ENCODE data around the gene EFNA1. TPM values are rescaled to one million over a fixed set of nuclear protein-coding genes. Genes with fewer than 3 reads are reported as not detected.

EFNA1 gene
- total and polyA plus RNA-seq, 2 of the 8 experiments (the other 6 are each of a cell fraction or from before 2014, with no cell fraction given): 4.9 to 14.6 TPM

DNA sequence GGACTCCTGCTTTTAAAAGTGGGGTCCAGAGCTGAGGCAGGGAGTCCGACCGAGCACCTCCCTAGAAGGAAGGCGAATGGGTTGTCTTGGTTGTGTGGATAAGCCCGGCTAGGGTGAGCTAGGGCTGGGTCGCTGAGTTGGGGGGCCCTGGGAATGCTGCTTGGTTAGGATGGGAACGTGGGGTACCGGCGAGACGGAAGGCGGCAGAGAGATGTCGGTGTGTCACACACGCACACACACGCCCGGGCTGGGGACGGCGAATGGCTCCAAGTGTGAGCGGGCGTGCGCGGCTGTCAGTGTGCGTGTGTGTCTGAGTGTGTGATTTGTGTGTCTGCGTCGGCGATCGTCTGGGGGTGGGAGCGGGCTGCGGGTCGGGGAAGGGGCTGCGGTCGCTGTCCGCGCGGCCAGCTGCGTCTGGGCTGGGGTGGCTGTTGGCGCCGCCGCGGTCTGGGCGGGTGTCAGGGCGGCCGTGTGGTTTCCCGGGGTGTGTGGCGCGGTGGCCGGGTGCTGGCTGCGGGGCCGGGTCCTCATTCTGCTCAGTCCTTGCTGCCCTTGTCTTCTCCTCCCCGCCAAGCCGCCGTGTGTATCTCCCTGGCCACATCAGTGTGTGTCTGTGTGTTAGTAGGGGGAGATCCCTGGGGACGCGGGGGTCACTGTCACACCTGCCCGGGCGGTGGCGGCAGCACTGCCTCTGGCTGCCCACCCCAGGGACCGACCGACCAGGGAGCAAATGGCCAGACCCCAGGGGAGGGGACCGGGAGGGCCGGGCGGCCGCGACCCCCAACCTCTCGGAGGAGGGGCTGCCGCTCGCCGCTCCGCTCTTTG, 48.0 kb upstream of the EFNA1 start (continued):
- no peak for TF ChIP-seq SP1 (IDR thresholded peaks at IDR 0.05; ENCODE audit: low read depth, low read length)

Measured in H1 (cell line).